Activated CD4-positive, alpha-beta T cell treated with anti-CD3 and anti-CD28 coated beads, Interleukin-2, amount 10 ng/mL, durations not matched to agents 7 days and 5 days (primary cell): ENCODE results near the gene KAZALD1. TPM values are rescaled to one million over a fixed set of nuclear protein-coding genes. Genes with fewer than 3 reads are reported as not detected.
"Not testable (repeated sequence)": the region's sequence is repeated elsewhere in the genome, so short reads cannot be mapped to it uniquely, and the experiment has no call there.

ENCODE experiments used
- CTCF ChIA-PET: fragments of 350-600 bp; sonication (Branson Sonifier 250); formaldehyde crosslinking; loops from one replicate; lab custom pipeline; 2021; ENCODE audit warnings: antibody characterized with exemption; lab: Charles Lee
- POLR2A ChIA-PET: fragments of 350-600 bp; sonication (Branson Sonifier 250); formaldehyde crosslinking; loops from one replicate; lab custom pipeline; 2021; ENCODE audit warnings: antibody characterized with exemption; lab: Charles Lee
- DNase-seq: peaks from one replicate; pipeline ENCODE4 v3.0.0-alpha.2; 2020
- H3K27ac Mint-ChIP-seq: one replicate; pipeline ENCODE4 v1.8.0; 2021; ENCODE audit warnings: mild to moderate bottlenecking, moderate library complexity, mixed read lengths
- H3K27me3 Mint-ChIP-seq: one replicate; pipeline ENCODE4 v1.8.0; 2021; ENCODE audit warnings: mixed read lengths
- H3K36me3 Mint-ChIP-seq: one replicate; pipeline ENCODE4 v1.8.0; 2021; ENCODE audit warnings: low read depth, mixed read lengths
- H3K4me1 Mint-ChIP-seq: one replicate; pipeline ENCODE4 v1.8.0; 2021; ENCODE audit warnings: mixed read lengths
- H3K4me3 Mint-ChIP-seq: one replicate; pipeline ENCODE4 v1.8.0; 2021; ENCODE audit warnings: mild to moderate bottlenecking, moderate library complexity, mixed read lengths
- H3K9me3 Mint-ChIP-seq: one replicate; pipeline ENCODE4 v1.8.0; 2021; ENCODE audit warnings: mixed read lengths
- total RNA-seq, 2 experiments: library from RNA; stranded (reverse); gene quantifications; one replicate each; pipeline ENCODE4 v1.2.3, GENCODE V29; 2021

KAZALD1 gene
- total RNA-seq, 2 experiments from 2014 or later = 0.27 to 0.55 TPM

DNA sequence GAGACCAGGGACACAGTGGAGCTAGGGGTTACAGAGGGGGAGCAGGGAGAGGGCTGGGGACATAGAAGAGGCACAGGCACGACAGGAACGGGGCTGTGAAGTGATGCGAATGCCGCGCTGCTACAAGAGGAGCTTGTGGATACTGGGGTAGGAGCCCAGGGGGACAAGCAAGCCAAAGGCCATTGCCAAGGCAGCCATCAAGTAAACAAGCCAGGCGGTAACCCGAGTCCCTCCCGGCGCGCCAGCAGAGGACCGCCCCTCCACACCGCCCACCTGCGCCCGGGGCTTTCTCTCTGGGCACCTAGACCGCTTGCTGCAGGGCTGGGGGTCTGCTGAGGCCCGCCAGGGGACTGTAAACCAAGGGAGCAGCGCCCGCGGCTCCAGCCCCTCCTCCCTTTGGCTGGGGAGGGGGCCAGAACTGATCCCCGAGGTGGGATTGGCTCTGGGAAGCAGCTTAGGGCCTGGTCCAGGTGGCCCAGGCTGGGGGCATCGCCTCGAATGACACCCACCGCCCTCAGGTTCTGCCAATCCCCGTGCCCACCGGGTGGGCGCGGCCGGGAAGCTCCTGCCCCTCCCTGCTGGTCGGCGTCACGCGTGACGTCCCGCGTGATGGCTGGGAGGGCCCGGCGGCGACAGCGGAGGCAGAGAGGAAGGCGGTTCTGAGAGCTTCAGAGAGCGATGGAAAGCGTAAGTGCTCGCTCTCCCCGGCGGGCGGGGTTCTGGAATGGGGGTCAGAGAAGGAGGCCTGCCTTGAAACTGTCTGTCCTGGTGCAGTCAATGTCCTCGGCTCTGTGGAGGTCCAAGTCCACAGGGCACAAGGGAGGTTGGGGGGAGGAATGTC lies 29.8 kb upstream of the KAZALD1 start:
- POLR2A ChIA-PET = interaction anchor here (0.6 kb wide), 1 partner anchor 62 kb away, joined by 3 read pairs; no protein-coding TSS in a partner anchor
- DNase-seq = peak; percentile 85
- peak overlapping the region; percentile 76 for H3K4me3 Mint-ChIP-seq
- peak overlapping the region; percentile 88 for H3K27ac Mint-ChIP-seq
- H3K4me1 Mint-ChIP-seq = peaks cover 17% of the 10 kb centered on the region
- H3K36me3 Mint-ChIP-seq = peaks cover 16% of the 10 kb centered on the region
- peaks cover 12% of the 10 kb centered on the region for H3K27me3 Mint-ChIP-seq
- H3K9me3 Mint-ChIP-seq = no peaks in the 10 kb centered on the region
- CTCF ChIA-PET = interaction anchor here (1.0 to 8.0 kb wide), 8 partner anchors 8 to 110 kb away, joined by 3 to 104 read pairs (median 10); partner anchors contain the start of gene KAZALD1

DNA sequence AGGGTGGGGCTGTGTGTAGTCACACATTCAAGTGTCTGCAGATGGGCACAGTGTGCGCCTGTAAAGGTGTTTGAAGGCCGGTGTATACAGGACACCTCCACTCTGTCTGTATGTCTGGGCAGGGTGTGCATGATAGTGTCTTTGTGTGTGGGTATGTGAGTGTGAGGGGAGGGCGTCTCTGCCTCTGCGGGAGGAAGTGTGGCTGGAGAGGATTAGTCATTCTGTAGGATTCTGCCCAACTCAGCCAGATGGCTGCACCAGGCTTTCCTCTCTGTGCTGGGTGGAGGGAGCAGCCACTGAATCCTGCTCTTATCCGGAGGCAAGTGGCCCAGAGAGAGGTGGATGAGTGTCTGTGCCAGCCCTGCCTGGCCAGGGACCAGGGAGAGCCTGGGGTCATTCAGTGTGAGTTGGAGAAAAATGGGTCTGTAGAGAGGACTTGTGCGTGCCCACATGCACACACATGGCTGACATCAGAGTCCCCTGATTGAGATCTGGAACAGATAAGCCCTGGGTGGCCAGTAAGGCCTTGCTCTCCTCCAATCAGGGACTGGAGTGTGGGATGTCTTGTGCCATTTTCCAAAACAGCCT lies 29.1 kb upstream of the KAZALD1 start:
- no peaks in the 10 kb centered on the region for H3K9me3 Mint-ChIP-seq
- peak overlapping the region; percentile 88 for H3K27ac Mint-ChIP-seq
- peak; percentile 52 for DNase-seq
- H3K36me3 Mint-ChIP-seq = peaks cover 19% of the 10 kb centered on the region
- H3K27me3 Mint-ChIP-seq = peaks cover 12% of the 10 kb centered on the region
- H3K4me3 Mint-ChIP-seq = peak overlapping the region; percentile 76
- peaks cover 17% of the 10 kb centered on the region for H3K4me1 Mint-ChIP-seq
- ChIA-PET POLR2A (no interaction called here), CTCF (interaction anchor here (1.0 to 8.0 kb wide), 7 partner anchors 10 to 109 kb away, joined by 5 to 104 read pairs (median 11); partner anchors contain the start of gene KAZALD1)

DNA sequence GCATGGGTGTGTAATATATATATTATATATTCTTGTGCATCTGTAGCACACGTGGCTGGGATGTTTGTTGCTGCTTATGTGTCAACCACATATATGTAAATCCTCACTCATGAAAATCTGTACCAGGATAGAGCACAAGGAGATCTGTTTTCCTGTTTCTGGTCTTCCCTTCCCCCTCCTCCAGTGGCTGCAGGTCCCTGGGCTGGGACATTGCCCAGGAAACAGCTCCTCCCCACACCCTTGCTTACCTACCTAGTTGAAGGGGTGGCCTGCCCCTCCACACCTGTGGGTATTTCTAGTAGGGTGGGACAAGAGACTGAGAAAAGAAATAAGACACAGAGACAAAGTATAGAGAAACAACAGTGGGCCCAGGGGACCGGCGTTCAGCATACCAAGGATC lies 28.5 kb upstream of the KAZALD1 start:
- Mint-ChIP-seq H3K9me3 (no peaks in the 10 kb centered on the region), H3K27ac (no peak overlapping the region), H3K27me3 (peaks cover 12% of the 10 kb centered on the region), H3K36me3 (peaks cover 23% of the 10 kb centered on the region), H3K4me3 (peak overlapping the region; percentile 76), H3K4me1 (peaks cover 17% of the 10 kb centered on the region)
- no peak for DNase-seq
- POLR2A ChIA-PET = no interaction called here
- CTCF ChIA-PET = interaction anchor here (2.6 to 8.0 kb wide), 4 partner anchors 16 to 36 kb away, joined by 14 to 104 read pairs (median 20); no protein-coding TSS in a partner anchor

DNA sequence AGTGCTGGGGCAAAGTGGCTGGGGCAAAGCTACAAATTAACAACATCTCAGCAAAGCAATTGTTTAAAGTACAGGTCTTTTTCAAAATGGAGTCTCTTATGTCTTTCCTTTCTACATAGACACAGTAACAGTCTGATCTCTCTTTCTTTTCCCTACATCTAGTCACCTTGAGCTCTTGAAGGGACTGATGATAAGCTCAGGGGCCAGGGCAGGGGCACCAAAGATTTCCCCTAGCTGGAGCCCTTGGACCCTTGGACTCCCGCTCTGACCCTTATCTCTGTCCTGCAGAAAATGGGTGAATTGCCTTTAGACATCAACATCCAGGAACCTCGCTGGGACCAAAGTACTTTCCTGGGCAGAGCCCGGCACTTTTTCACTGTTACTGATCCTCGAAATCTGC lies 27.4 kb upstream of the KAZALD1 start:
- DNase-seq, H3K9me3 Mint-ChIP-seq, H3K27ac Mint-ChIP-seq, H3K4me3 Mint-ChIP-seq, H3K27me3 Mint-ChIP-seq, POLR2A ChIA-PET: not testable (repeated sequence)
- Mint-ChIP-seq H3K4me1 (peaks cover 17% of the 10 kb centered on the region), H3K36me3 (peaks cover 27% of the 10 kb centered on the region)
- CTCF ChIA-PET = interaction anchor here (0.6 to 5.7 kb wide), 10 partner anchors 9 to 811 kb away, joined by 3 to 24 read pairs (median 4); no protein-coding TSS in a partner anchor

DNA sequence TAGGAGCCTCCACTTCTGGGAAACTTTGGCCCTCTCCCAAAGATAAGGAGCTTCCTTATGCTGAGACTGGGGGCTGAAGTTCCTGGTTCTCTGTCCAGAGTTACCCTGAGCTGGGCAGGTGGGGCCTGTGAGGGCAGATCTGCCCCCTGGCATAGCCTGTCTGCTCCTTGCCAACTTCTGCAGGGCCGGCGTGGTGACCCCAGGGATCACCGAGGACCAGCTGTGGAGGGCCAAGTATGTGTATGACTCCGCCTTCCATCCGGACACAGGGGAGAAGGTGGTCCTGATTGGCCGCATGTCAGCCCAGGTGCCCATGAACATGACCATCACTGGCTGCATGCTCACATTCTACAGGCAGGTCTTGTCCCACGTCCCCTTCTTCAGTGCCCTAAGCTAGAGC lies 26.5 kb upstream of the KAZALD1 start:
- no peaks in the 10 kb centered on the region for H3K9me3 Mint-ChIP-seq
- CTCF ChIA-PET = interaction anchor here (1.0 to 5.7 kb wide), 6 partner anchors 10 to 107 kb away, joined by 3 to 24 read pairs (median 10); no protein-coding TSS in a partner anchor
- H3K36me3 Mint-ChIP-seq = peaks cover 27% of the 10 kb centered on the region
- POLR2A ChIA-PET = no interaction called here
- no peaks in the 10 kb centered on the region for H3K27me3 Mint-ChIP-seq
- H3K4me1 Mint-ChIP-seq = peaks cover 19% of the 10 kb centered on the region
- H3K4me3 Mint-ChIP-seq = no peak overlapping the region
- no peak overlapping the region for H3K27ac Mint-ChIP-seq
- DNase-seq = no peak

DNA sequence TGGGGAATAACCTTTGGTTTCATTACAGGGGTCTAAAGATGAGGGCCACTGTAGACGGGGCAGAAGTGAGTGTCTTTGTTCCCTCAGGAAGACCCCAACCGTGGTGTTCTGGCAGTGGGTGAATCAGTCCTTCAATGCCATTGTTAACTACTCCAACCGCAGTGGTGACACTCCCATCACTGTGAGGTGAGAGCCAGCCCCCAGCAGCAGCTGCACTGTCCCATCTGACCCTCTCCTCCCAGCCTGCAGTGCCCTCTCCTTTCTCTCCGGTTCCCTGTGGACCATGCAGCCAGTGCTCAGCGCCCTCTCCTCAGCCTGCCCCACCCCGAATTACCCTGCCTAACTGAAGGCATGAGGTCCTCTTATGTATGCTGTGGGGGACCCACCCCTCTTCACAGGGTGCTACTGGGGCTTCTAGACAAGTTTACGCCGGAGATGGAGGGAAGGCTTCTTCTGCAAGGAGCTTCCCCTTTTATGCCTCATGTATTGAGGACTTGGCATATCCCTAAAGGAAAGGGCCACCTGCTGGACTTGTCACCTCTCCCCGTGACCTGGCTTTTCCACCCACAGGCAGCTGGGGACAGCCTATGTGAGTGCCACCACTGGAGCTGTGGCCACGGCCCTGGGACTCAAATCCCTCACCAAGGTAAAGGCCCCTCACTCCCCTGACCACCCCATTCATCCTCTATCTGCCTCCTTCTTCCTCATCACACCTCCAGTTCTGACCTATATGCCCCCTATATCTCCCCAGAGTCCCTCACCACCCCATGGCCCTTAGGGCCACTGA lies 25.7 kb upstream of the KAZALD1 start:
- Mint-ChIP-seq H3K27ac (no peak overlapping the region), H3K27me3 (no peaks in the 10 kb centered on the region), H3K9me3 (no peaks in the 10 kb centered on the region), H3K4me3 (no peak overlapping the region), H3K36me3 (peaks cover 27% of the 10 kb centered on the region), H3K4me1 (peaks cover 22% of the 10 kb centered on the region)
- ChIA-PET CTCF (interaction anchor here (1.5 to 3.7 kb wide), 4 partner anchors 11 to 25 kb away, joined by 3 to 15 read pairs (median 10); no protein-coding TSS in a partner anchor), POLR2A (no interaction called here)
- no peak for DNase-seq

DNA sequence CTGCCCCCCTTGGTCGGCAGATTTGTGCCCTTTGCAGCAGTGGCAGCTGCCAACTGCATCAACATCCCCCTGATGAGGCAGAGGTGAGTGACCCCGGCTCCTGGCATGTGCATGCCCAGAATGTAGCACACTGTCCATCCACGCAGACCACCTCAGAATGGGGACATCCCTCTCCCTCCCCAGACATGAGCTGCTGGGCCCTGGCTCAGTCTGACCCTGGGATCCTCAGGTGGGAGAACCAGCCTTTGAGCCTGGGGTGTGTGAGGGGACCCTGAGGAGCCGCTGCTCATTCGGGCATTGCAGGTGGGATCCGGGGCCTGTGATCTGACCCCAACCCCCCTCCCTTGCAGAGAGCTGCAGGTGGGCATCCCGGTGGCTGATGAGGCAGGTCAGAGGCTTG lies 25.1 kb upstream of the KAZALD1 start:
- DNase-seq = no peak
- H3K27me3 Mint-ChIP-seq = no peaks in the 10 kb centered on the region
- no peak overlapping the region for H3K27ac Mint-ChIP-seq
- peaks cover 27% of the 10 kb centered on the region for H3K36me3 Mint-ChIP-seq
- no peaks in the 10 kb centered on the region for H3K9me3 Mint-ChIP-seq
- POLR2A ChIA-PET = no interaction called here
- H3K4me3 Mint-ChIP-seq = no peak overlapping the region
- CTCF ChIA-PET = interaction anchor here (1.5 to 3.7 kb wide), 3 partner anchors 15 to 24 kb away, joined by 3 to 14 read pairs (median 5); no protein-coding TSS in a partner anchor
- H3K4me1 Mint-ChIP-seq = peaks cover 28% of the 10 kb centered on the region

DNA sequence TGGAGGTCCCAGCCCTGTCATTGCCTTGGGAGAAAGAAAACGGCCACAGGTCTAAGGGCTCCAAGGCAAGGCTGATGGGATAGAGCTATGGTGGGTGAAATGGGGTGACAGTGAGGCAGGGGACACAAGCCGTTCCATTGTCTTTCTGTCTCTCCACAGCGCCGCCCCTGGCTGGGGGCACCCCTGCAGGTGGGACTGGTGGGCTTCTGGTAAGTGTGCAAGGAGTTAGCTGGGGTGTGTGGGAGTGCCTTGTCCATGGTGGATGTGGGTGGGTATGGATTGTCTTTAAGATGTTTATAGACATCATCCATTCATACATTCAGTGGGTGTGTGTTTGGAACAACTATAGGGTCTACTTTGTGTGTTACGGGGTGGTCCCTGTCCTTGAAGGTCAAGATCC lies 23.3 kb upstream of the KAZALD1 start:
- peaks cover 2% of the 10 kb centered on the region for H3K27me3 Mint-ChIP-seq
- H3K9me3 Mint-ChIP-seq = no peaks in the 10 kb centered on the region
- ChIA-PET CTCF (interaction anchor here (1.6 to 1.8 kb wide), 3 partner anchors 12 to 27 kb away, joined by 4 to 13 read pairs (median 4); no protein-coding TSS in a partner anchor), POLR2A (no interaction called here)
- H3K4me3 Mint-ChIP-seq = no peak overlapping the region
- no peak overlapping the region for H3K27ac Mint-ChIP-seq
- peaks cover 34% of the 10 kb centered on the region for H3K4me1 Mint-ChIP-seq
- H3K36me3 Mint-ChIP-seq = peaks cover 27% of the 10 kb centered on the region
- DNase-seq = no peak

DNA sequence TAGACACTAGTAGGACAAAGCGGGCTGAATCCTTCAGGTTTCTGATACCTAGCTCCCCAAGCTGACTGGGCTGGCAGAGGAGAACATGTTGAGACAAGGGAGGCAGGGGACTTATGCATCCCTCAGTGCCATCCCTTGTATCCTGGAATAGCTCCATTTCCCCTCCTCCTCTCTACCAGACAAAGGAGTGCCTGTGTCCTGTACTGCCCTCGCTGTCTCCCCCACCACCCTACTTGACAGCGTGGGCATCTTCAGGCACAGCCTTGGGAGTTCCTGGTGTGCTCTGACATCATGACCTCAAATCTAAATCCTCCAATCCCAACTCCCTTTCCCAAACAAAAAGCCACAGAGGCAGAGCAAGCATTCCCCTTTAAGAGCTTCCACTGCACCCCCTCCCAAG lies 21.7 kb upstream of the KAZALD1 start:
- CTCF ChIA-PET = interaction anchor here (0.7 to 1.8 kb wide), 6 partner anchors 9 to 55 kb away, joined by 3 to 13 read pairs (median 3); partner anchors contain the start of genes PDZD7 and SFXN3
- no peak for DNase-seq
- Mint-ChIP-seq H3K36me3 (peaks cover 24% of the 10 kb centered on the region), H3K4me1 (peaks cover 33% of the 10 kb centered on the region), H3K9me3 (no peaks in the 10 kb centered on the region), H3K4me3 (no peak overlapping the region), H3K27ac (no peak overlapping the region), H3K27me3 (peaks cover 13% of the 10 kb centered on the region)
- POLR2A ChIA-PET = no interaction called here

DNA sequence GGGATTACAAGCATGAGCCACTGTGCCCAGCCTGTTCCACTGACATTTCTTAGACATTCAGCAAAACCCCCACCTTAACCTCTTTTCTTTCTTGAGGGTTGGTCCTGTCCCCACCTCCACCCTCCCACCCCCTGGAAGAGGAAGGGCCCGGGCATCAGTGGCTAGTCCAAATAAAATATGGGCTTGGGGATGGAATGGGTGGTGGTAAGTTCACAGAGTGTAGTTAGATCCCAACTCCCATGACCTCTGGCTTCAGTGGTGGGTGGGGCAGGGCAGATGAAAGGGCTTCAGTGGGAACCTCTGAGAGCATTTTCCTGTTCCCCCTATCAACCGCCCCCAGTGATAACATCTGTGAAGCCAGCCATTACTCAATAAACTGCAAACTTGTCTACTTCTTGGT lies 20.9 kb upstream of the KAZALD1 start:
- DNase-seq = no peak
- H3K27me3 Mint-ChIP-seq = peaks cover 19% of the 10 kb centered on the region
- peaks cover 20% of the 10 kb centered on the region for H3K36me3 Mint-ChIP-seq
- POLR2A ChIA-PET = no interaction called here
- H3K27ac Mint-ChIP-seq = no peak overlapping the region
- H3K9me3 Mint-ChIP-seq = no peaks in the 10 kb centered on the region
- peaks cover 33% of the 10 kb centered on the region for H3K4me1 Mint-ChIP-seq
- CTCF ChIA-PET = interaction anchor here (0.5 to 3.4 kb wide), 23 partner anchors 11 to 851 kb away, joined by 3 to 39 read pairs (median 4); partner anchors contain the start of genes KAZALD1, PDZD7 and SFXN3
- no peak overlapping the region for H3K4me3 Mint-ChIP-seq

DNA sequence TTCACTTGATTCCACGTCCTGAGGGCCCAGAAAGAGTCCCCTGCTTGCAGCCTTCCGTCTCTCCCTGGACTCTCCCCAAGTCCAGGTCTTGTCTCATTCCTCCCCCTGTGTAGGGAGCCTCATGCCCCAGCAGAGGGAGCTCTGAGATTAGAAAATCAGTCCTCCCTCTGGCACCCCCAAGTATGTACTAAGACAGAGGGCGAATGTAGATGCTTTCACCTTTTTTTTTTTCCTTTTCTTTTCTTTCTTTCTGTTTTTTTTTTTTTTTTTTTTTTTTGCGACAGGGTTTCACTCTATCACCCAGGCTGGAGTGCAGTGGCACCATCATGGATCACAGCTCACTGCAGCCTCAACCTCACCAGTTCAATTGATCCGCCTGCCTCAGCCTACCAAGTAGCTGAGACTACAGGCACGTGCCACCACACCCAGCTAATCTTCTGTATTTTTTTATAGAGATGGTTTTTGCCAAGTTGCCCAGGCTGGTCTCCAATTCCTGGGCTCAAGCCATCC lies 20.5 kb upstream of the KAZALD1 start:
- ChIA-PET CTCF (interaction anchor here (0.5 to 3.4 kb wide), 24 partner anchors 10 to 852 kb away, joined by 3 to 39 read pairs (median 4); partner anchors contain the start of genes KAZALD1, PDZD7 and SFXN3), POLR2A (no interaction called here)
- no peaks in the 10 kb centered on the region for H3K9me3 Mint-ChIP-seq
- peaks cover 33% of the 10 kb centered on the region for H3K4me1 Mint-ChIP-seq
- DNase-seq = peak; percentile 85
- H3K27me3 Mint-ChIP-seq = peaks cover 23% of the 10 kb centered on the region
- peaks cover 17% of the 10 kb centered on the region for H3K36me3 Mint-ChIP-seq
- no peak overlapping the region for H3K4me3 Mint-ChIP-seq
- no peak overlapping the region for H3K27ac Mint-ChIP-seq
